ENCODE data around the gene OGDHL. TPM values are rescaled to one million over a fixed set of nuclear protein-coding genes. Genes with fewer than 3 reads are reported as not detected.
A peak's percentile ranks its signal among the peaks of the same experiment; 100 is the strongest.

Gene OGDHL
- total RNA-seq, 1 experiment from 2014 or later = 22.6 TPM

- Histone ChIP-seq H2BK120ac (ENCODE audit: low read depth, low read length, poor library complexity, severe bottlenecking) (no peak overlapping the region), H3K56ac (ENCODE audit: insufficient read length, low read depth, low read length) (no peak overlapping the region), H3K4me2 (ENCODE audit: insufficient read depth, insufficient read length, low read length) (no peak overlapping the region), H2BK20ac (ENCODE audit: low read depth, low read length, poor library complexity, severe bottlenecking) (no peak overlapping the region), H4K8ac (replicated peaks; ENCODE audit: insufficient read length, low read depth, low read length) (no peak overlapping the region), H3K79me2 (ENCODE audit: insufficient read depth, low read length) (no peaks in the 10 kb centered on the region), H2AK5ac (ENCODE audit: insufficient read length, low read length) (no peak overlapping the region), H3K4me1 (ENCODE audit: insufficient read depth, low read length) (no peaks in the 10 kb centered on the region), H4K20me1 (ENCODE audit: control insufficient read depth, insufficient read depth, insufficient read length) (peaks cover 3% of the 10 kb centered on the region), H2BK5ac (ENCODE audit: insufficient read length, low read length) (no peak overlapping the region), H3K27ac (ENCODE audit: insufficient read length, low read depth, low read length) (no peak overlapping the region), H3K27me3 (ENCODE audit: insufficient read depth, low read length) (no peaks in the 10 kb centered on the region), H3K18ac (ENCODE audit: insufficient read length, low read depth, low read length) (no peak overlapping the region), H3K4ac (ENCODE audit: low read depth, low read length) (no peak overlapping the region), H2BK15ac (ENCODE audit: low read depth, low read length) (no peak overlapping the region), H3K9me3 (ENCODE audit: control insufficient read depth, low read depth, low read length) (no peaks in the 10 kb centered on the region), H4K5ac (ENCODE audit: insufficient read length, low read depth, low read length) (no peak overlapping the region), H3K23me2 (ENCODE audit: insufficient read length, low read depth, low read length, poor library complexity, severe bottlenecking) (no peaks in the 10 kb centered on the region), H4K91ac (ENCODE audit: insufficient read length, low read depth, low read length) (no peak overlapping the region), H3K23ac (ENCODE audit: insufficient read length, low read depth, low read length) (no peak overlapping the region), H3K14ac (ENCODE audit: insufficient read depth, low read length) (no peak overlapping the region), H3T11ph (ENCODE audit: low read length) (no peak overlapping the region), H3K79me1 (ENCODE audit: insufficient read depth, low read depth, low read length, poor library complexity, severe bottlenecking) (no peaks in the 10 kb centered on the region), H2BK12ac (ENCODE audit: insufficient read length, low read depth, low read length) (no peak overlapping the region), H3K9ac (ENCODE audit: extremely low read depth, insufficient read length, low read length) (no peak overlapping the region), H2AFZ (ENCODE audit: low read length) (no peak overlapping the region)
- H3K27me3 Mint-ChIP-seq (ENCODE audit: low read depth) = no peaks in the 10 kb centered on the region; the same call in 1 of the 2 replicates
- WGBS (ENCODE audit: extremely low coverage, insufficient read length, low lambda C conversion rate) = no CpG with 5 or more reads among the region's 6 CpGs
- peaks cover 9 to 32% (median 9%) of the 10 kb centered on the region in 3 experiments; a peak in 5 of 7 replicates for H3K36me3 Mint-ChIP-seq (ENCODE audit: insufficient read depth in 1 of 3, low read depth in 3 of 3)
- peaks cover 3 to 5% of the 10 kb centered on the region in 2 experiments; a peak in 2 of 5 replicates for H3K9me3 Mint-ChIP-seq
- no peak for TF ChIP-seq CTCF (conservative IDR thresholded peaks at IDR 0.05)
- no peak overlapping the region for H3K4me3 Mint-ChIP-seq
- H3K27ac Mint-ChIP-seq = no peak overlapping the region; a peak in 1 of 7 replicates
- H3K4me1 Mint-ChIP-seq = no peaks in the 10 kb centered on the region
- peak; percentile 19 for DNase-seq
Measured at GRCh38 chr10:49744091-49744685, 17.9 kb downstream of the OGDHL start.

Measured in H9 (cell line).